T-helper 2 cell treated with Interferon-gamma antibody and Interleukin-4, amounts not matched to agents 100 ng/mL and 5 ng/mL, for 36 hours (primary cell): ENCODE data around the gene ACADM. TPM values are rescaled to one million over a fixed set of nuclear protein-coding genes. Genes with fewer than 3 reads are reported as not detected.
"Not testable (repeated sequence)": the region's sequence is repeated elsewhere in the genome, so short reads cannot be mapped to it uniquely, and the experiment has no call there.

Source experiments
- intact Hi-C: fragments of 100-400 bp; cut with micrococcal nuclease; formaldehyde crosslinking; loops from one replicate; pipeline ENCODE4 v1.15.1; 2023
- total RNA-seq: library from RNA; stranded (reverse); gene quantifications from 2 replicates; pipeline ENCODE4 v1.2.3, GENCODE V29; 2022

The ACADM gene
- total RNA-seq, 1 donor from 2014 or later, result 43.4 TPM

DNA sequence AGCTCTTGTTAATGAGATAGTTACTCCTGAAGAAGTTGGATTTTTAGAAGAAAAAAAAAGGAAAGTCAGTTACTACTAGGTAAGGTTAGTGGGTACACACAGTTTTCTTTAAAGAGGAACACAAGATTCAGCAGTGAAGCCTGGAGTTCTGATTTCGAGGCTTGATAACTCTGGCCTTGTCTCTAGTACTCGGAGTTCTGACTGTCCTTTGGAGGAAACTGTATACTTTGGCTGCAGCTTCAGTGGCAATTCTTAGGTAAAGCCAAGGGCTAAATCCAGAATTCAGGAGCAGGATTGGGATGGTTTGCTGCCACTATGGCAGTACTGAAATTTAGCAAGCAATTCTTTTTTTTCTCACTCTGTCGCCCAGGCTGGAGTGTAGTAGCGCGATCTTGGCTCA lies 9.2 kb downstream of the ACADM start:
- intact Hi-C loops, result no loop called here

DNA sequence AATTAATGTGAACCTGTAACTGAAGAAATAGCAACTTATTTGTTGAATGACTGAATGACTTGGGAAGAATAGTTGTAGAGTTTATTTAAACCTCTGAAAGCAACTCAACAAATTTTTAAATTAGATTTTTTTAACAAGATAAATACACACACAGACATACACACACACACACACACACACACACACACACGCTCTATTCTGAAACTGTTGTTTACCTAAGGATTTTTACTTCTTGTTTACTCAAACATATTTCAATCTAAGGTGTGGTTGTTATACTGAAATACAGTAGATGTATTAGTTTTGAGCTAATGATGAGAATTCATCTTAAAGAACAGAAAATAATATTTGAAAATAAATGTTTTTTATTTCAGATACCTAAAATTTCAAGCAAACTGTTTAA lies 11.5 kb downstream of the ACADM start:
- intact Hi-C loops, result no loop called here

DNA sequence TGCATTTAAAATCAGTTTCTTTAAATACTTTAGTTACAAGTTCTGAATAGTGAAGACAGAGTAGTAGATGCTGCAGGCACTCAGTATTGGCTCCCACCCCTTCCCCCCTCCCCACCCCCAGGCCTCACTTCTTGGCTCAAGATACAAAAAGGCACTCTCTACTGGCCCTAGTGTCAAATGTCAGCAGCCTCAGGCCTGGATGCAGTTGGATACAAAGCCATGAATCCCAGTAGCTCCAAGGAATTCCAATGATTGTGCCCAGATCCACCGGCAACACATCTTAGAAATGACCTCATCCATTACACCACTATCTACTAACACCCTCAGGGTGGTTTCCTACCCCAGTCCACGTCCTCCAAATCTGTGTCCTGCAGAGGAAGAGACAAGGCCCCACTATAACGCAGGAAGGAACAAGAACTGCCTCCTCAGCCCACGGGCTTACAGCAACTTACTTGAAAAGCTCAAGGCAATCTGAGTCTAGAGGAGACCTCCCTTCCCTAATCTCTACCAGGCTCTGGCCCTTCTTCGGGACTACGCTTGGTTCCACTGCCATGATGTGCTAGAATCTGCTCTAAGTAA lies 17.6 kb downstream of the ACADM start:
- intact Hi-C loops, result no loop called here

DNA sequence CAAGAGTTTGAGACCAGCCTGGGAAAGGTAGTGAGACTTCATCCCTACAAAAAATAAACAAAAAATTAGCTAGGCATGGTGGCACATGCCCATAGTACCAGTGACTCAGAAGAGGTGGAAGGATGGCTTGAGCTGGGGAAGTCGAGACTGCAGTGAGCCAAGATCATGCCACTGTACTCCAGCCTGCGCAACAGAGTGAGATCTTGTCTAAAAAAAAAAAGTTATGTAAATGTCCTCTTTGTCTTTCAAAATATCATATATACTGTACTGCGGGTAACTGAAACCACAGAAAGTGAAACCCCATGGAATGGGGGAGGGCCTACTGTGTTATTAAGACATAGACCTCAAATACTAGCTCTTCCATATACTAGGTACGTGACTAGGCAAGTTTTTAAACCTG lies 20.8 kb downstream of the ACADM start:
- intact Hi-C loops, result no loop called here

DNA sequence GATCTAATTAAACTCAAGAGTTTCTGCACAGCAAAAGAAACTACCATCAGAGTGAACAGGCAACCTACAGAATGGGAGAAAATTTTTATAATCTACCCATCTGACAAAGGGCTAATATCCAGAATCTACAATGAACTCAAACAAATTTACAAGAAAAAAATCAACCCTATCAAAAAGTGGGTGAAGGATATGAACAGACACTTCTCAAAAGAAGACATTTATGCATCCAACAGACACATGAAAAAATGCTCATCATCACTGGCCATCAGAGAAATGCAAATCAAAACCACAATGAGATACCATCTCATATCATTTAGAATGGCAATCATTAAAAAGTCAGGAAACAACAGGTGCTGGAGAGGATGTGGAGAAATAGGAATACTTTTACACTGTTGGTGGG lies 32.7 kb downstream of the ACADM start:
- intact Hi-C loops, result not testable (repeated sequence)

DNA sequence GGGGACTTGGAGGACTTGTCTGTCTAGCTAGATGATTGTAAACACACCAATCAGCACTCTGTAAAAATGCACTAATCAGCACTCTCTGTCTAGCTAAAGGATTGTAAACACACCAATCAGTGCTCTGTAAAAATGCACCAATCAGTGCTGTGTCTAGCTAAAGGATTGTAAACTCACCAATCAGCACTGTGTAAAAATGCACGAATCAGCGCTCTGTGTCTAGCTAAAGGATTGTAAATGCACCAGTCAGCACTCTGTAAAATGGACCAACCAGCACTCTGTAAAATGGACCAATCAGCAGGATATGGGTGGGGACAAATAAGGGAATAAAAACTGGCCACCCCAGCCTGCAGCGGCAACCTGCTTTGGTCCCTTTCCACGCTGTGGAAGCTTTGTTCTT lies 34.0 kb downstream of the ACADM start:
- intact Hi-C loops, result not testable (repeated sequence)

DNA sequence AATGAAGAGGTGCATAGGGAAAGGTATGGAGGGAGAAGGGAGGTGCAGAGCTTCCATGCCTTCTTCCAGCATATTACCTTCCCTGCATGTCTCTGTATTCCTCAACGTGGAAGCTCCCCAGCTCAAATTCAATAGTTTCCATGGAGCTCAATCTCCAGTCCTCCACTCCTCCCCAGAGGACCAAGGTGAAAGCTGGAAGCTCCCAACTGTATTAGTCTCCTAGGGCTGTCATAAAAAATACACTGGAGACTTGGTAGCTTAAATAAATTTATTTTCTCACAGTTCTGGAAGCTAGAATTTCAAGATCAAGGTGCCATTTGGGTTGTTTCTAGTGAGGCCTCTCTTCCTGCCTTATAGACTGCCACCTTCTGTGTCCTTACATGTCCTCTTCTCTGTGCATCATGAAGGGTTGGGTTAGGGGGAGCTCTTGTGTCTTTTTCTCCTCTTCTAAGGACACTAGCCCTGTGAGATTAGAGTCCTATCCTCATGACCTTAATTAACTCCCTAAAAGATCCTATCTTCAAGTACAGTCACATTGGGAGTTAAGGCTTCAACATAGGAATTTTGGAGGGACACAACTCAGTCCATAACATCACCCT lies 39.6 kb downstream of the ACADM start:
- intact Hi-C loops, result no loop called here

DNA sequence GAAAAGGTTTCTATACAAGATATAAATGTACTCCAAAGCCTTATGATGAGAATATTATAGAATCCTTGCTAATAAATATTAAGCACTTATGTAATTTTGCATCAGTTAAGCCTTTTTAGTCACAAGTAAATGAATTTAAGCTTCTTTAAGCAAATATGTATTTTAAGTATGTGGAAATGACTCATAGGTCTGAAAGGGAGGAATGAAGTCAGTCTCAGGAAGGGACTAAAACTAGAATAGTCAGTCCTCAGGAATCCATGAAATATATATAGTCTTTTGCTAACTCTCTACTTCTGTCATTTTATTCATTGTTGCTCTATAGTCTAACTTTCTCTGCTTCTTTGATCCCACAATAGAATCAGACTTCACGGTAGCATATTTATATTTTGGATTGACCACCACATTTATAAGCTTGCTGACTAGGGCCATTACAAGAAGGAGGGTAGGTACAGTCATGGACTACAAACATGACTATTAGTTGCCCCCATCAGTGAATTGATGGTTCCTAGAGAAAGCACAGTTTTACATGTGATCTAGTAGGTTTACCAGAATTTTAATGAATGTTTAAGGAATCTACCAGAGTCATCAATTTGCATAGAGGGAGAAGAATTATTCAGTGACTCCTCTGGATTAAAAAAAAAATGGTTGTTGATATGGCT lies 41.3 kb downstream of the ACADM start:
- intact Hi-C loops, result no loop called here

DNA sequence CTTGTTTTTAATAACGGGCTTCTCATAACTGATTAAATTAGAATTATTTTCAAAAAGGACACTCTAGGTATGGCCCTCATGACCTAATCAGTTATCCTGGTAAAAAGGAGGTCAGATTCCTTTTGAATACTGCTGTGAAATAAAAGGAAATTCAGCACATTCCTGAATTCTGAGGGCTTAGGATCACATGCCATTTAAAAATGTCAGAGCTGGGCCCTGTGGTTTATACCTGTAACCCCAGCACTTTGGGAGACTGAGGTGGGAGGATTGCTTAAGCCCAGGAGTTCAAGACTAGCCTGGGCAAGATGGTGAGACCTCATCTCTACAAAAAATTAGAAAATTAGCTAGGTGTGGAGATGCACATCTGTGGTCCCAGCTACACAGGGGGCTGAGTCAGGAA lies 43.5 kb downstream of the ACADM start:
- intact Hi-C loops, result no loop called here

DNA sequence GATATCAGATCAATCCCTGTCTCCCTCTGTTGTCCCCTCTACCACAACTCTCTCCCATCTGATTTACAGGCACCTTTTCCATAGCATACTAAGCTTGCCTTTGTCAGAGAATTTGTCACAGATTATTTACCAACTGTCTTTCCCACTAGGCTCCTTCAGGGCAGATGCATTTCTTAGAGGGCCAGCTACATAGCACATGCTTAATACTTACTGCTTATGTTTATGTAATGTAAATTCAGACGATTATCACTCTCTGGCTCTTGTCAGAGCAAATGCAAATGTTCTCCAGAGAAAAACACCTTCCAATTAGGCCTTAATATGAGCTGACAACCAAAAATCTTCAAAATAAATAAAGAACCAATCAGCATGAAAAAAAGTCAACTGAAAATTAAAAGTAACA lies 46.3 kb downstream of the ACADM start:
- intact Hi-C loops, result no loop called here

DNA sequence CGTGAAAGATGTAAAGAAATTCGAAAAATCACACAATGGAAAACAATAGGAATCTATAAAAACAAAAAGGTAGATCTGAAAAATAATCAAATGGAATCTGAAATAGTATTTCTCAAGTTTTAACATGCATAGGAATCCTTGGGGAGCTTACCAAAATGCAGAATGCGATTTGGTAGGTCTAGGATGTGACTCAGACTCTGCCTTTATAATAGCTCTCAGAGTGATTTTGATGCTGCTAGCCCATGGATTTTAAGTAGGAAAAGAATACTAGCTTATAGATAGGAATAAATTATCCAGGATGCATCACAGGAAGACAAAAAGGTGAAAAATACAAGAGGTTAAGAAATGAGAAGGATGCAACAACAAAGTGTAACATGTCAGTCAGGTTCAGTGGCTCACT lies 47.5 kb downstream of the ACADM start:
- intact Hi-C loops, result no loop called here

DNA sequence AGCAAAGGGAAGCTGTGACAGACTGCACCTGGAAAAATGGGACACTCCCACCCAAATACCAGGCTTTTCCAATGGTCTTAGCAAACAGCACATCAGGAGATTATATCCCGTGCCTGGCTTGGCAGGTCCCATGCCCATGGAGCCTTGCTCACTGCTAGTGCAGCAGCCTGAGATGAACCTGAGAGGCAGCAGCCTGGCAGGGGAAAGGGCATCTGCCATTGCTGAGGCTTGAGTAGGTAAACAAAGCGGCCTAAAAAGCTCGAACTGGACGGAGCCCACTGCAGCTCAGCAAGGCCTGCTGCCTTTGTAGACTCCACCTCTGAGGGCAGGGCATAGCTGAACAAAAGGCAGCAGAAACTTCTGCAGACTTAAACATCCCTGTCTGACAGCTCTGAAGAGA lies 53.3 kb downstream of the ACADM start:
- intact Hi-C loops, result not testable (repeated sequence)

DNA sequence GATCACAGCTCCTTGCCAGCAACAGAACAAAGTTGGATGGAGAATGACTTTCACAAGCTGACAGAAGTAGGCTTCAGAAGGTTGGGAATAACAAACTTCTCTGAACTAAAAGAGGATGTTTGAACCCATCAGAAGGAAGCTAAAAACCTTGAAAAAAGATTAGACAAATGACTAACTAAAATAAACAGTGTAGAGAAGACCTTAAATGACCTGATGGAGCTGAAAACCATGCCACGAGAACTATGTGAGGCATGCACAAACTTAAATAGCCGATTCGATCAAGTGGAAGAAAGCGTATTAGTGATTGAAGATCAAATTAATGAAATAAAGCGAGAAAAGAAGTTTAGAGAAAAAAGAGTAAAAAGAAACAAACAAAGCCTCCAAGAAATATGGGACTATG lies 54.2 kb downstream of the ACADM start:
- intact Hi-C loops, result not testable (repeated sequence)

DNA sequence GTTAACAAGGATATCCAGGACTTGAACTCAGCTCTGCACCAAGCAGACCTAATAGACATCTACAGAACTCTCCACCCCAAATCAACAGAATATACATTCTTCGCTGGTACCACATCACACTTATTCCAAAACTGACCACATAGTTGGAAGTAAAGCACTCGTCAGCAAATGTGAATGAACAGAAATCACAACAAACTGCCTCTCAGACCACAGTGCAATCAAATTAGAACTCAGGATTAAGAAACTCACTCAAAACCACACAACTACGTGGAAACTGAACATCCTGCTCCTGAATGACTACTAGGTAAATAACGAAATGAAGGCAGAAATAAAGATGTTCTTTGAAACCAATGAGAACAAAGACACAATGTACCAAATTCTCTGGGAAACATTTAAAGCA lies 55.7 kb downstream of the ACADM start:
- intact Hi-C loops, result loop anchor here (10.0 kb wide), 1 partner anchor 165 kb away; the partner anchor contains the start of gene SLC44A5

DNA sequence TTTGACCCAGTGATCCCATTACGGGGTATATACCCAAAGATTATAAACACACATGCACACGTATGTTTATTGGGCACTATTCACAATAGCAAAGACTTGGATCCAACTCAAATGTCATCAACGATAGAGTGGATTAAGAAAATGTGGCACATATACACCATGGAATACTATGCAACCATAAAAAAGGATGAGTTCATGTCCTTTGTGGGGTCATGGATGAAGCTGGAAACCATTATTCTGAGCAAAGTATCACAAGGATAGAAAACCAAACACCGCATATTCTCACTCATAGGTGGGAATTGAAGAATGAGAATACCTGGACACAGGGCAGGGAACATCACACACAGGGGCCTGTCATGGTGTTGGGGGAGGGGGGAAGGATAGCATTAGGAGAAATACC lies 59.4 kb downstream of the ACADM start:
- intact Hi-C loops, result loop anchor here (10.0 kb wide), 1 partner anchor 169 kb away; the partner anchor contains the start of gene SLC44A5

DNA sequence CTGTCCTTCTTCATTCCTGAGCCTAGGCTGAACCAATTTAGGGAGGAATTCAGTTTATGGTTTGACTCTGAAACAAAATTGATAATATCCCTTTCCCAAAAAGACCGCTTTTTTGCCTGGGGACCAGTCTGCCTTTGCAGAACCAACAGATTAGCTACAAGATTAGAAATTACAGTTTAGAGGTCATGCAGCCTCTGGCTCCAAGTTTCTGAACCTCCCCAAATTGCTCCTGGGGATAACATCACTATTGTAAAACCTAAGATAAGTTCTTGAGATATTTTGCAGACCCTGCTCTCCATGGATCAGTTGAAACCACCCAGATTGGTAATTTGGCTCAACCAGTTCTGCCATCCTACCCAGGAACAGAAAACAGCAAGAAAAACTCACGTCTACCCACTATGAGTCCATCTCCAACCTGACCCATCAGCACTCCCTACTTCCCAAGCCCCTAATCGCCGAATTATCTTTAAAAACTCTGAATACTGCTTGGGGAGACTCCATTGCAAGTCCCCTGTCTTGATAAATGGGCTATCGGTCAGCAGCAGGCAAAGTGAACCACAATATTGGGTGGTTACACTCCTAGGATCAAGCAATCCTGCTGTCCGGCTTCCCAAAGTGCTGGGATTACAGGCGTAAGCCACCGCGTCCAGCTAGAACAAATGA lies 60.9 kb downstream of the ACADM start:
- intact Hi-C loops, result loop anchor here (5.0 to 10.0 kb wide), 2 partner anchors 171 to 1972 kb away; partner anchors contain the start of genes SLC44A5 and USP33

DNA sequence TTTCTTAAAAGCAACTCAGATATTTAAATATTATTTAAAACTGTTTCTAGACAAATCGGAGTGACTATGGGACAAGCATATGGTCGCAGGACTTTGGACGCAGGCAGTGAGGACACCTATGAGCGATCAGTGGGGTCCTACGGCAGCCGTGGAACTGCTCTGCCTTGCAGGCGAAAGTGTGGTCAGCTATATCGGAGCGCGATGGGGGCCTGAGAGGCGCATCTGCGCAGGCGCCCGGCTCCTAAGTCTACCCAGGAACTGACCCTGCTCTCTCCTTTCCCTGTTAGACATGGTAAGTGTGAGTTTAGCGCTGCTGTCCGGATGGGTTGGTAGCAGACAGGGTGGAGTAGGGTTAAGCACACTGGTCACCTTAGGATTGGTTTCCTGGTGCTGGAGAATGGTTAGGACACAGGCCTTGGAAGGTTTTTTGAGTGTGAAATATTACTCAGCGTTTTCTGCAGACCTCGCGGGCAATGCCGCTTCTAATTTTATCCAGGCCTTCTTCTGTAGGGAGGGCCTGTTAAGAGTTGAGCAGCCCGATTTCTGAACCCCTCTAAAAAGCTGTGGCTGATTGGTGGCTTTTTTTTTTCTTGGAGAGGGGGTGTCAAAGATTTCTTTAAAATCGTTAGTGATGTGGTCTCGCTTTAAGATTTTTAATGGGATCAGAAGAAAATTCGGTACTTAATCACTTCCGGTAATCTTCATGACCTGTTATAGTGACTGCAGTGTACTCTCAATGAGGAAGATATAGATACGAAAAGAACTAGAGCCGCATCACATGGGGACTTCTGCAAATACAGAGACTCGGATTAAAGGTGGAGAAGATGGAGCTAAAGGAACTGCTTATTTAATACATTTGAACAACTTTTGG lies 61.7 kb downstream of the ACADM start, which contains the start of gene RABGGTB:
Gene RABGGTB, plus strand, starts transcription at position 274 of the 871 bp plus-strand sequence. Its CDS starts 16 bp downstream, at position 290.
- intact Hi-C loops, result loop anchor here (1.0 to 10.0 kb wide), 6 partner anchors 62 to 1971 kb away; partner anchors contain the start of genes ACADM, CRYZ, SLC44A5 and ST6GALNAC3

DNA sequence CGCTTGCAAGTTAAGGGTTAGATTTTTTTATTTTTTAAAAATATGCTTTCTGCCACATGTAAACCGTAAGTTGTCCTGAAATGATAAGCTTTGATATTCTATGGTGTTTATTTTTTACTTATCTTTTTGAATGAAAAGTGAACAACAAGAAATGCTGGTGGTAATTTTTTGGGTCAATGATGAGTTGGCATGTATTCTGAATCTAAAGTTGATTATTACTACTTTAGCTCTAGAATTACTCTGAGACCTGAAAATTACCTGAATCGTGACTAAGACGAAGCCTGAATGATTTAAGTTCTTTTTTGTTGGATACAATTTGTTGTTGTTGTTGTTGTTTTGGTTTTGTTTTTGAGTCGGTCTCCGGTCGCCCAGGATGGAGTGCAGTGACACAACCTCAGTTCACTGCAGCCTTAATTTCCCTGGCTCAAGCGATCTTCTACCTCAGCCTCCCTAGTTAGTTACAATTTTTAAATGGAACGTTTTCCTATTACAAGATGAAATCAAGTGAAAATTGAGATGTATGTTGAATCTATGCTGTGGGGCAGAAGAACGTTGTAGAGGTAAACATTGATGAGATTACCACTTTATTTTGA lies 62.5 kb downstream of the ACADM start:
- intact Hi-C loops, result loop anchor here (1.0 to 10.0 kb wide), 6 partner anchors 63 to 1970 kb away; partner anchors contain the start of genes ACADM, CRYZ, SLC44A5 and ST6GALNAC3

DNA sequence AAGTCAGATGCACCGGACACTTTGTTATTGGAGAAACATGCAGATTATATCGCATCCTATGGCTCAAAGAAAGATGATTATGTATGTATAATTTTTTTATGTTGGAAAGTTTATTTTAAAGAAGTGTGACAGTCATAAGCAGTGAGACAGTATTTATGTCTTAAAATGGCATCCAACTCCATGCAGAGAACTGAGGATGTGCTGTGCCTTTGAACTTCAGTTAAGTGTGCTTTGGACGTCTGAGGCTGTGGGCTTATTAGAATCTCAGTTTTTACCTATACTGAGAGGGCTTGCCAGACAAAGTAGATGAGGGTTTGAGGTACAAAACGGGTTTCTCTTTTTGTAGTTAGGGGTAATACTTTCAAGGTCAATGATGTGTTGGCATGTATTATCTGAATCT lies 63.0 kb downstream of the ACADM start:
- intact Hi-C loops, result loop anchor here (5.0 to 10.0 kb wide), 2 partner anchors 173 to 1970 kb away; partner anchors contain the start of genes SLC44A5 and USP33

DNA sequence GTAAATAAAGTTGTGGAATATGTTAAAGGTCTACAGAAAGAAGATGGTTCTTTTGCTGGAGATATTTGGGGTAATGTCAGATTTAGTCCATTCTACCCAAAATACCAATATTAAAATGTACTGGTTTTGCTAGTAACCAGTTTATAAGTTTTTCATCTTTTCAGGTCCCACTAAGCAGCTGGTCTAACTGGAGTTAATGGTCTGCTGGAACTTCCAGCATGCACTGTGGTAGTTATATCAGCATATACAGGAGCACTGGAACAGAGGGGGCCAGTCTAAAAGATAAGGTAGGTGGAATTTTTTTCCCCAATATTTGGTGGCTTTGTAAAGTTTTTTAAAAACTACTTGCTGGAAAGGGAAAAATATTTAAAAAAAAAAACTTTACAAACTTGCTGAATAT lies 65.5 kb downstream of the ACADM start:
- intact Hi-C loops, result loop anchor here (5.0 to 10.0 kb wide), 2 partner anchors 175 to 1967 kb away; partner anchors contain the start of genes SLC44A5 and USP33
